ENCODE measurements around the gene CSTPP1.
"Not testable (repeated sequence)": the region's sequence is repeated elsewhere in the genome, so short reads cannot be mapped to it uniquely, and the experiment has no call there.

Gene CSTPP1

DNA sequence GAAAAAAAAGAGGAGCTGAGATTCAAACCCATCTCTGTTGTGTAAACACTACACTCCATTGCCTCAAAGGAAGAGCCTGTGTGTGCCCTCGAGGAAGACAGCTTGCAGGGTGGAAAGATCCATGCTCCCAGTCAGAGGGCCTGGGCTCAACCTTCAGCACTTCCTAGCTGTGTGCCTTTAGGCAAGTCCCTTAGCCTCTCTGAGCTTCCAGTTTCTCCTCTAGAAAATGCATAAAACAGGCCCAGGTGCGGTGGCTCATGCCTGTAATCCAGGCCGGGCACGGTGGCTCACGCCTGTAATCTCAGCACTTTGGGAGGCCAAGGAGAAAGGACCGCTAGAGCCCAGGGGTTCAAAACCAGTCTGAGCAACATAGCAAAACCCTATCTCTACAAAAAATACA is 244.7 kb downstream of the CSTPP1 start:
- no peak for DNase-seq (ENCODE audit: low read depth in 2 of 2)

DNA sequence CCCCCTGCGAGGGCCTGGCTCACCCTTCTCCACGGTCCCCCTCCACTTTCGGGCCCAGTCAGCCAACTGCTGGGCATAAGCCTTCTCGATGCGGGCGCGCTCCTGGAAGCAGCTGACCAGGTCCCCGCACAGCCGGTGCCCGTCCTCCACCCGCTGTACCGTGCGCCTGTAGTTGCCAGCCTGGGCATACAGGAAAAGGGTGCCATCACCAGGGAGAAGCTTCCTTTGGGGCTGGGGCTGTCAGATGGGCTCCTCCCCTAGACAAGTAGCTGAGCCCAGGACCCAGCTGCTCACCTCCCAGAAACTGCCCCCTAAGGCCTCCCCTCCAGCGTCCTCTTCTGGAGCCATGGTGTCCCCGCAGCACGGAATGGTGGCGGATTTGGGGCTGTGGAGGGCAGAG is 245.8 kb downstream of the CSTPP1 start:
- no peak for DNase-seq (ENCODE audit: low read depth in 2 of 2)

DNA sequence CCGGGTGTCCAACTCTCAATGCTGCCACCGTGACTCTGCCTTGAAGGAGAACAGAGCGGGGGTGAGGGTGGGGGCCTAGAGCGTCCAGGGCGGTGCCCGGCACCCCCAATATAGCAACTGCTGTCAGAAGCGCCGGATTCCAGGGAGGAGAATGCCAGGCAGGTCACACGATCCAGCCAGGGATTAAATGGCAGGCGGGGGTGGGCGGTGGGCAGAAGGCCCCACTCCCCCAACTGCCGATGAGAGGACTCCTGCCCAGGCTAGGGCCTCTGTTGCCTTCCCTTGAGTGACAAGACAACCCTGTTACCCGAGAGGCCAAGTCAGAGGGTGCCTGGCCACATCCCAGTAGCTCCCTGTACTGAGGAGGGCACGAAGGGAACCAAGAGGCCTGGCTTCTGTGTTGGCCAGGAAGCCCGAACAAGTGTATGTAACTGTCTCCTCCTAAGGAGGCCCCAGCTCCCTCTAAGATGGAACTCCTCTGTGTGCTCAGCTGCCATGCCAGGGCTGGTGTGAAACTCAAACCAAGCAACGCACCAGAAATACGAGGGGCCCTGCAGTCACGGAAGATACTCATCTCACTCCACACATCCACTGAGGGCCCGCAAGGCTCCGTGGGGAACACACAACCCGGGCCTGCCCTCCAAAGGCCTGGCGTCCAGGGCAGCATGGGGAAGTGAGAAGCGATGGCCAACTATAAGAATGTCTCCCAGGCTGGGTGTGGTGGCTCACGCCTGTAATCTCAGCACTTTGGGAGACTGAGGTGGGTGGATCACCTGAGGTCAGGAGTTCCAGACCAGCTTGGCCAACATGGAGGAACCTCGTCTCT is 246.7 kb downstream of the CSTPP1 start:
- no peak for DNase-seq (ENCODE audit: low read depth in 2 of 2)

DNA sequence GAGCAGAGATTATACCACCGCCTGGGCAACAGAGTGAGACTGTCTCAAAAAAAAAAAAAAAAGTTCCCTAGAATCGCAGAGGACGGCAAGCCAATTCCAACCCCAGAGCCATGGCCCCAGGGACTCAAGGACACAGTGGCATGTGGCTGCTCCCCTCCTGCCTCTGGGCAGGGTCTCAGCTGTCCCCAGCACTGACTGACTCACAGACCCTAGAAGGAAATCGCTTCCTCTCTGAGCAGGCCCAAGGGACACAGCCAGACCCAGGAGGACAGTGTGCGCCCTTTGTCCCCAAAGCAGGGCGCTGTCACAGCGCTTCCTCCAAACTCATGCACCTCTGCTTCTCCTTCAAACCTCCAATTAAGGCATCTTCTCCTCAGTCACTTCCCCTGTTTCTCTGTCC is 247.4 kb downstream of the CSTPP1 start:
- DNase-seq (ENCODE audit: low read depth in 2 of 2), result no peak

DNA sequence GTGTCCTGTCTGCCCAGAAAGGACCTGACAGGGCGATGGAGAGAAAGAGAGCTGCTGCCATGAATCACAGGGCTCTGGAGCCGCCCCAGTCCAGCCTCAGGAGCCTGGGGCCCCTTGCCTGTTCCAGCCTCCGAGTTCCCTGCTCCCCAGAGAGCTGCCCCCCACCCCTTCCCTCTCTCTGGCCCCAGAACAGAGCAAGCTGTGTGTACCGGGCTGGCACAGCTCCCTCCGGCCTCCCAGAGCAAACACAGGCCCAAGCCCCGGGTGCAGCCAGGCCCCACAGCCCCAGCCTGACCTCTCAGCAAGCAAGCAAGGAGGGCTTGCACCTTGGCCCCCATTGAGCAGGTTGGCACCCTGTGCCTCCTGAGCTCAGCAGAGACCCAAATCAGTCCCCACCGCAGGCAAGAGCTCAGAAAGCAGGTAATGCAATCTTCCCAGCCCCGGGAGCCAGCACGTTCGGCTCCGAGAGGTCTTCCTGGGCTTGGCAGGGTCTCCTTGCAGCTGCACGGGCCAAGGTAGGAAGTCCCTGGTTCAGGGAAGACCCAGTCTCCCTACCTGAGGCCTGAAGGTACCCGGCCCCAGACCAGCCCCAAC is 248.2 kb downstream of the CSTPP1 start:
- no peak for DNase-seq (ENCODE audit: low read depth in 2 of 2)

DNA sequence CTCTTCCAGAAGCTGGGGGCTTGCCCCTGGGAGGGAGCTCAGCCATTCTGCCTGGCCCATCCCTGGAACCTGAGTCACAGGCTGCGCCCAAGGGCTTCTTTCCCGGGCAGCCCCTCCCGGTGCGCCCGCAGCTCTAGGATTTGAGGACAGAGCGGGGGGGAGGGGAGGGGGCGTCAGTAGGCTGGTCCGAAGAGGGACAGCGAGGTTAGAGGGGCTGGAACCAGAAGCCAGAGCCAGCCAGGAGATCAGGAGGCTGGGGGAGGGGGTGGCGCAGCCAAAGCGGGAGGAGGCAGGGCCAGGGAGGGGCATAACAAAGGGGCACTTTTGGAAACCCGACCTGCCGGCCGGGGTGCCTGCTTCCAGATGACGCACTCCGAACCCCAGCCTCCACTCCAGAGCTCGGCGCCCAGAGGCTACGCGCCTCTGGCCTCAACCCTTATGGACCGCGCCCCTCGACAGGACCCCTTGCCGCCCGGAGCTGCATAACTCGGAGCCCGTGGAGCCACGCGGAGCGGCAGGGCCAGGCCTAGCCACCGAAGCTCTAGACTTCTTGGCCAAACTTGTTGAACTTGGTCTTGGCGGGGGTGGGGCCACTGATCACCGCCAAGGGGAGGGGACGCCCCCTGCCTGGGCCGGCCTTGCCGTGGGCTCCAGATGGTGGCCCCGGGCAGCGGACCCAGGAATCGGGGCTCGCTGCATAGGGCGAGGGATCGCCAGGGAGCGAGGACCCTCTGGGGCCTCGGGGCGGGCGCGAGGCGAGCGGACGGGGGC is 248.9 kb downstream of the CSTPP1 start:
- DNase-seq (ENCODE audit: low read depth in 2 of 2), result no peak

DNA sequence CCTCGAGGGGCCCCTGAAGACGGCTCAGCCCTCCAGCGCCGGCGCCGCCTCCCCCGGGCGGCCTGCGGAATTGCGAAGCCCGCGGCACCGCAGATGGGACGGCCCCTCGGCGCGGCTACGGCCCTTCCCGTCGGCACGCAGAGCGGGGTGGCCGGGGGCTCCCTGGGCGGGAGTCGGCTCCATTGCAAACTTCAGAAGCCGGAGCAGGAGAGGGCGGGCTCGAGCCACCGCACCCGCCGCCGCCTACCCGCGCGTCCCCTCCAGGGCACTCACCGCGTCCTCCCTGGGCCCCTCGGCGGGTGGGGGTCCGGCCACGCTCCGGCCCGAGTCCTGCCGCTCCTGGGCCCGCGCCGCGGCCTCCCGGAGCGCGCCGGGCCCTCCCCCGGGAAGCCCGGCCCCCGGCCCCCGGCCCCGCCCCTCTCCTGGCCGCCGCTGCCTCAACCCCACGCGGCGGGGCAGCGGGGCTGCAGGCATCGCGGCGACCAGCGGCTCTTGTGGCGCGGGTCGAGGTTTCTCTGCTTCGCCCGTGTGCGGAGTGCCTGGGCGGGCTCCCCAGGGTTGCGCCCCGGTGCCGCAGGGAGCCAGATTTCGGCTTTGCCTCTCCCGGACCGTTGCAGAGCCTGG is 249.6 kb downstream of the CSTPP1 start, which contains the start of gene PACSIN3:
Gene PACSIN3 (minus strand): TSS at position 359 of the 624 bp plus-strand sequence. CDS start 3,707 bp downstream, outside the sequence.
- DNase-seq (ENCODE audit: low read depth in 2 of 2), result no peak

DNA sequence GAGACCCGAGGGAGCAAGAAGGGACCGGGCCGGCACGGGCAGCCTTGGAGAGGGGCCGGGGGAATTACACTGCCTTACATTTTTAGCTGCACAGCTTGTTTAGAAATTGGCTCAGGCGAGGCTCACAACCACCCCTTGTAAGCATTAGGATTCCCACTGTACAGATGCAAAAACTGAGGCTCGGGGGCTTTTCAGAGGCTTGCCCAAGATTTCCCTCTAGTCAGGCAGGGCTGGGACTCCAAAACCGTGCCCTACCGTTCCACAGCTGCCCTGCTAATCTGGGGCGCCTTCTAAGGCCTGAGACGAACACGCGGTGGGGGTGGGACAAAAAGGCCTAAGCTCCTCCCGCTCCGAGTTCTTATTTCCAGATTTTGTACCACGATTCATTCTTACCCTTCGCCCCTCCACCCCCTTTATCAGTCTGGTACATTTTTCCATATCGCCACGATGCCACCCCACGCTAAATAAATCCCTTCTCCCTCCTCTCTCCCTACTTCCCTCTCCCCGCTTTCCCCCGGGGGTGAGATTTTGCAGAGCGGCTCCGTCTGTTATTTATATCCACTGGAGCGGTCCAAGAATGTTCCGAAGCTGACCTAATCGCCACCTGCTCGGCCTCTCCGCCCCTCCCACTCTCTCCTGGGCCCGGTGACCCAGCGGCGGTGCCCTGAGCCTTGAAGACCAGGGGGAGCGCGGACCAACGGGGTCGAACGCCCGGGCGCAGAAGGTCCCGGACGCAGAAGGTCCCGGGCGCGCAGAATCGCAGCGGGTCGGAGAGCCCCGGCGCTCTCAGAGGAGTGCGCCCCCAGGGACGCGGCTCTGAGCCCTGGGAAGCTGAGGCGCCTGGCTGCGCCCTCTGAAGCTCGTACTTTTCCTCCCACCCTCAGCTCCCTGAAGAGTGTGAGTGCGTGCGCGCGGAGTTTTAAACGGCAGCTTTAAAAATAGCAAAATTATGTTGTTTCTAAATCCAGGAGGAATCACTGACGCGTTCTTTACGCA is 250.4 kb downstream of the CSTPP1 start:
- no peak for DNase-seq (ENCODE audit: low read depth in 2 of 2)

DNA sequence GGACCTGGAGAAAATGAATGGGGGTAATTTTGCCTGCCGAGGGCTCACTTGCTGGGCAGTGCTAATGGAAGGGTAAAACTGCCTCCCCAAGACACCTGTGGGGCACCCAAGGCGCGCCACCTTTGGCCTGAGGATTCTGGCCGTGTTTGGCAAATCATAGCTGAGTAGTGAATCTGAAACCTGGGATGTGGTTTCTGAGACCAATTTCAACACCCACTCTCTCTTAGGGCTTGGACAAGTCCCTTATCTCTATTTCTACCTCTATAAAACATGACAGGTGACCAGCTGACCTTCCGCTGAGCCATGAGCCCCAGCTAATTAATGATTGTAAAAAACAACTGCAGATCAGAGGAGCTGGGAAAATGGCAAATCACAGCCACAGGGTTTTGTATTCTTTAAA is 251.2 kb downstream of the CSTPP1 start:
- no peak for DNase-seq (ENCODE audit: low read depth in 2 of 2)

DNA sequence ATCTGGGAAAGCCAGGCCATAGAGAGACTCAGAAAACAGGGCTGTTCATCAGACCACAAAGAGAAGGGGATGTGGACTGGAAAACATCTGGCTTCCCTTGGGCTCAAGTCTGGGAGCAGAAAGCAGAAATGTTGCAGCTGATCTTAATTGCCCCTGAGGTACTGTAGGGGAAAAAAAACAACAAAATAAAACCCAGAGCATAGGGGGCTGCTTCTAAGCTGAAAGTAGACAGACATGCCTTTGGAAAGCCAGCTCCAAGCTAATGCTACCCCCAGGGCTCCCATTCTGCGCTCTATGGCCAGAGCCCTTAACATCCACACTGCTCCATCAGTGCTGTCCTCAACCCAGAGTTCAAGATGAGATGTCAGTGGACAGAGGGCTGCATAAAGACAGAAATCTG is 251.7 kb downstream of the CSTPP1 start:
- no peak for DNase-seq (ENCODE audit: low read depth in 2 of 2)

DNA sequence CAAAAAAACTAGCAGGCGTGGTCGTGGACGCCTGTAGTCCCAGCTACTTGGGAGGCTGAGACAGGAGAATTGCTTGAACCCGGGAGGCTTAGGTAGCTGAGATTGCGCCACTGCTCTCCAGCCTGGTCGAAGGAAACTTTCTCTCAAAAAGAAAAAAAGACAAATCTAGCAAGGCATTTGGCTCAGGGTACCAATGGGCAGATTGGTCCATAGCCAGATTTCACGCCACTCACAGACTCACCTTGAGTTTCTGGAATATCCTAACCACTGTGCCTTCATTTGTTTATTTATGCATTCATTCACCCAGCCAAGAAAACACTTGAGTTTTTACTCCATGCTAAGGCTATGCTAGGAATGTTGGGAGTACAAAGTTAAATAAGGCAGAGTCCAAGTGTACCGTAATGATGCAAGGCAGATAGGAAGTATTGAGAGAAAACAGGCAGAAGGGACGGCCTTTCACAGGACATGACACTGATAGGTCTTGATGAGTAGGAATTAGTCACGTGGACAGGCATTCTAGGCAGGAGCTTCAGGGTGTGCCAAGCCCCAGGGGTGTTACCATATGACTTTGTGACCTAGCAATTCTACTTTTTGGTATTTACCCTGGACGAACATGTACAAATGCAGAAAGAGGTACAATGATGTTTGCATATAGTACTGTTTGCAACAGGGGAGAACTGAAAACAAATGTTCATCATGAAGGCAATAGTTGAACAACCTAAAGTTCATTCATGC is 252.7 kb downstream of the CSTPP1 start:
- no peak for DNase-seq (ENCODE audit: low read depth in 2 of 2)

DNA sequence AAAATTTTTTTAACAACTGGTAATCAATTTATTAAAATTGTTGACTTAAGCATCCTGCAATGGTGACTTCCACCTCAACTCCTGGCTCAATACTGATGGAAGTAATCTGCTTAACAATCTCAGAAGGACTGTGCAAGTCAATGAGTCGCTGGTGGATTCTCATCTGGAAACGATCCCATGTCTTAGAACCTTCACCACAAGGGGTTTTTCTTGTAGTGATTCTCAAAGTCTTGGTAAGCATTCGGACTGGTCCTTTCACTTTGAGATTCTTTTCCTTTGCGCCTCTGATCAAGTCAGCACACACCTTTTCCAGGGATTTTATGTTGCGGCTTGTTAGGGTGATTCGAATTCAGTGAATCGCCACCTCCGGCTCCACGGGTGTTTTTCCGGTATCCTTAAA is 254.6 kb downstream of the CSTPP1 start:
- not testable (repeated sequence) for DNase-seq (ENCODE audit: low read depth in 2 of 2)

DNA sequence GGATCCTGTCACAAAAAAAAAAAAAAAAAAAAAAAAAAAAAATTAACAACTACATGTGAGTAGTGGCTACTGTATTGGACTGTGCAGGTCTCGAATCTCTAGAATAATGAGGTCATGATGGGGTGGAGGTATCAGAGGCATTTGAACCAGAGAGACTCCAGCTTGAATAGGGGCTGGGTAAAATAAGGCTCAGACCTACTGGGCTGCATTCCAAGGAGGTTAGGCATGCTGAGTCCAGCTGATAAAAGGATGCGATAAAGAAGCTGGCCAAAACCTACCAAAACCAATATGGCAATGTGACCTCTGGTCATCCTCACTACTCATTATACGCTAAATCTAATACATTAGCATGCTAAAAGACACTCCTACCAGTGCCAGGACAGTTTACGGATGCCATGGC is 255.6 kb downstream of the CSTPP1 start:
- no peak for DNase-seq (ENCODE audit: low read depth in 2 of 2)

DNA sequence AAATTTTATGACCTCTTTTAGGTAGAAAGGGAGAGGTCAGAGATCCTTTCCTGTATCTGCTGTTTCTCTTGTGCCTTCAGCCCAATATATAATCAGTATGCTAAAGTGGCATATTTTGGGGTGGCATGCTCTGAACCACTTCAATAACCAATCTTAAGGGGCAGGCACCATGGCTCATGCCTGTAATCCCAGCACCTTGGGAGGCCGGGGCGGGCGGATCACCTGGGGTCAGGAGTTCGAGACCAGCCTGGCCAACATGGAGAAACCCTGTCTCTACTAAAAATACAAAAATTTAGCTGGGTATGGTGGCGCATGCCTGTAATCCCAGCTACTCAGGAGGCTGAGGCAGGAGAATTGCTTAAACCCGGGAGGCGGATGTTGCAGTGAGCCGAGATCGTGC is 261.6 kb downstream of the CSTPP1 start:
- DNase-seq (ENCODE audit: low read depth in 2 of 2), result not testable (repeated sequence)

DNA sequence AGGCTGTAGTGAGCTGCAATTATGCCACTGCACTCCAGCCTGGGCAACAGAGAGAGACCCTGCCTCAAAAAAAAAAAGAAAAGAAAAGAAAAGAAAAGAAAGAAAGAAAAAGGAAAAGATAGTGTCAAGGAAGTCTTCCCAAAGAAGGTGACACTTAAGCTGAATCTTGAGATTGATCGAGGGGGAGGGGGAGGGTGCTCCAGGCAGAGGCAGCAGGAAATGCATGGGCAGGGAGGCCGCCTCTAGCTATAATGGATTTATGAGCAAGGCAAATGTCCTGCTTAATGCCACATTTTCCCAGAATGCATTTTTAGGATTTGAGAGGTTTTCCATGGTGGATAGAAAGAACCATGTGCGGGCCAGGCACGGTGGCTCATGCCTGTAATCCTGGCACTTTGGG is 264.5 kb downstream of the CSTPP1 start:
- DNase-seq (ENCODE audit: low read depth in 2 of 2), result no peak

DNA sequence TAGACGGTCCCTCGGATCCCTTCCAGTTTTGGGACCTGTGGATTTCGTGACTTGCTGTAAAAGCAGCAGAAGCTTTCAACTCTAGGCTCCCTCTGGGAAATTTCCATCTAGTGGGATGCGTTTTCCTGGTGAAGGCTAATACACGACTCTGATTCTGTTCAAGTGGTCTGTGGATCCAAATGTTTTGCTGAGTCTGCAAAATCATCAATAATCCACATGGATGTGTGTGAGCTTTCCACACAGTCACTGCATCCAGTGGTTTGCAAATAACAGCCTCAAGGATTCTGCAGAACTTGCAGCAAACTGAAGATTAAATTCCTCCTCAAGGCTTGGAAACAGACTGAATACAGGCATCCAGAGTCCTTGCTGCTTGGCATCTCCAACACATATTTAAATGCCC is 266.0 kb downstream of the CSTPP1 start:
- DNase-seq (ENCODE audit: low read depth in 2 of 2), result no peak

DNA sequence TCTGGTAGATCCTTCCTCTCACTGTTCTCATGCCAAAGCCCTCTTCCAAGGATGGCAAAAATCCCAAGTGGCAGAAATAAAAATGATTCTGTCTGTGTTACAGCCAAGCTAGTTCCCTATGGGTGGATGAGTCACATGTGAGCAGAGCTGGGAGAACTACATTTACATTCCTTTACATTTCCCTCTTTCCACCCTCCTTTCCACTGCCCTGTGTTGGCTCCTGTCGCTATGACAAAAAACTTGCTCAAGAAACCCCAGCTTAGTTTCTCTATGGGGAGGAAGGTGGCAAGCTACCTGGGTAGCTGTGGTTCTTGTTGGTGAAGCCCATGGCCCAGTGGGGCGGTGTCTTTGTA is 268.1 kb downstream of the CSTPP1 start:
- DNase-seq (ENCODE audit: low read depth in 2 of 2), result no peak

DNA sequence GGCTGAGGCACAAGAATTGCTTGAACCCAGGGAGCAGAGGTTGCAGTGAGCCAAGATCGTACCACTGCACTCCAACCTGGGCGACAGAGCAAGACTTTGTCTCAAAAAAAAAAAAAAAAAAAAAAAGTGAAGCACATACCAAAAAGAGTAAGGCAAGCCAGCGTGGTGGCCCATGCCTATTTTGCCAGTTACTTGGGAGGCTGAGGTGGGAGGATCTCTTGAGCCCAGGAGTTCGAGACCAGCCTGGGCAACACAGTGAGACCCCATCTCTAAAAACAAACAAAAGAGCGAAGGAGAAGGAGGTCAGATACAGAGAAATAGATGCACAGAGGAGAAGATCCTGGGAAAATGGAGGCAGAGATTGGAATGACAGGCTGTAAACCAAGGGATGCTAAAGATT is 270.0 kb downstream of the CSTPP1 start:
- DNase-seq (ENCODE audit: low read depth in 2 of 2), result not testable (repeated sequence)

DNA sequence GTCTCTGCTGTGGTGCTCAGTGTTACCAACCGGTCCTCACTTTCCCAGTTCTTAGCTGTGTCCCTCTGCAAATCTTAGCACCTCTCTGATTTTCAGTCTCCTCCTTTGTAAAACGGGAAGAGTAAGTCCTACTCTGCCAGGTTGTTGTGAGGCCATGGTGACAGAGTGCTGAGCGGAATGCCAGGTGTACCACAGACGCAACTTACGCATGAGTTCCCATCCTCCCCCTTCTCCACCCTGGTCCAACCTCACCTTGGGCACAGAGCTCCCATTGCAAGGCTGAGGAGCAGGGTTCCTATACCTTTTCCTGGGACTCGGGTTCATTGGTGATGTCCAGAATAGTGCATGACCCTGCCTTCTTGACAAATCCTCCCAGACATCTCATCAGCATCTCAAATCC is 270.9 kb downstream of the CSTPP1 start:
- DNase-seq (ENCODE audit: low read depth in 2 of 2), result no peak

DNA sequence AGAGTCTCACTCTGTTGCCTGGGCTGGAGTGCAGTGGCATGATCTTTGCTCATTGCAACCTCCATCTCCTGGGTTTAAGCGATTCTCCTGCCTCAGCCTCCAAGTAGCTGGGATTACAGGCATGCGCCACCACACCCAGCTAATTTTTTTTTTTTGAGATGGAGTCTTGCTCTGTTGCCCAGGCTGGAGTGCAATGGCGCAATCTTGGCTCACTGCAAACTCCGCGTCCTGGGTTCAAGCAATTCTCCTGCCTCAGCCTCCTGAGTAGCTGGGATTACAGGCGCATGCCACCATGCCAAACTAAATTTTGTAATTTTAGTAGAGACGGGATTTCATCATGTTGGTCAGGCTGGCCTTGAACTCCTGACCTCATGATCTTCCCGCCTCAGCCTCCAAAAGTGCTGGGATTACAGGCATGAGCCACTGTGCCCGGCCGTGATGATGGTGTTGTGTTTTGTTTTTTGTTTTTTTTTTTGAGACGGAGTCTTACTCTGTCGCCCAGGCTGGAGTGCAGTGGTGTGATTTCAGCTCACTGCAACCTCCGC is 271.5 kb downstream of the CSTPP1 start:
- not testable (repeated sequence) for DNase-seq (ENCODE audit: low read depth in 2 of 2)
